Middle frontal gyrus (tissue), 1 donor: ENCODE results near the gene THEMIS2.

ENCODE experiments used
- DNase-seq: peaks from one replicate; pipeline ENCODE4 v3.0.0-alpha.2; 2015; ENCODE audit warnings: low spot score; ENCODE audit errors: extremely low spot score

THEMIS2 gene

DNA sequence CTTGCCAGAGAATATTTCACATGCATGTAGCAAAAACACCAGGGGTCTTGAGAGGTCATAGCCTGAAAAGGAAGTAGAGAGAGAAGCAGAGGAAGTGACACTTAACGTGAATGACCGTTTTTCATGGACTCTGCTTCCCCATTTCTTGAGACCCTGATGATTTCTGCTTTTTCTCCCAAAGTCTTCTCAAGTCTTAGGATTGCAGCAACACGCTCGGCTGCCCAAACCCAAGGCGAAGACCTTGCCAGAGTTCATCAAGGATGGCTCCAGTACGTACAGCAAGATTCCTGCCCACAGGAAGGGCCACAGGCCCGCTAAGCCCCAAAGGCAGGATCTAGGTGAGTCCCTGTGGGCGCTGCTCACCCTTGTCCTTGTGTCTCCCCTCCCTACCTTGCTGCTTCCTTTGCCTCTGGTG lies 12.8 kb downstream of the THEMIS2 start:
- no peak for DNase-seq

DNA sequence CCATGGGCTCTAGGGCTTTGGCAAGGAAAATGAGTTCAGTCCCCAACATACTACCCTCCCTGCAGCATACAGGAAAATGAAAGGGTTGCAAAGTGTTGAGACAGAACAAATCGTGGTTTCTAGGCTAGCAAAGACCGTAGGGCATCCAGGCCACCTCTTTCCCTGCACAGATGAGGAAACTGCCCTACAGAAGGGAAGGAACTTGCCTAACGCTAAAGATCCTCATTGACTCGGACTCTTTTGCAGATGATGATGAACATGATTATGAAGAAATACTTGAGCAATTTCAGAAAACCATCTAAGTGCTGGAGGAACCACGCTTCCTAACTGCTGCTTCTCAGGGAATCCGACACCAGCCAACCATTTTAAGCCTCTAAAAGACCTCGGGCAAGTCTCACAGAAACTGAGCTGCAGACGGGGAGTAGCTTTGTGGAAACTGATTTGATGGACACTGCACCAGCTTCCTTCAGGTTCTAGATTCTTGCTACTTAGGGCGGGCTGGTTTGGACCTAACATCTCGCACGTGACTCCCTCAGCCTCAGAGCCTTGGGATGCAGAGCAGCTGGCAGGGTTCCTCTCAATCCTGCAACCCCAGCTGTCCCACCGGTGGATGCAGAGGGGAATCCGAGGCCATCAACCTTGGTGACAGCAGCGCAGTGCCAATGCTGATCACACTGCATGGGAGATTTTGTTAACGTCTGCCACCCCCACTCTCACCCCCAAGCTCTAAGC lies 13.4 kb downstream of the THEMIS2 start:
- no peak for DNase-seq

GRCh38 chr1:27886353-27886679 lies 14.0 kb downstream of the THEMIS2 start:
- no peak for DNase-seq

DNA sequence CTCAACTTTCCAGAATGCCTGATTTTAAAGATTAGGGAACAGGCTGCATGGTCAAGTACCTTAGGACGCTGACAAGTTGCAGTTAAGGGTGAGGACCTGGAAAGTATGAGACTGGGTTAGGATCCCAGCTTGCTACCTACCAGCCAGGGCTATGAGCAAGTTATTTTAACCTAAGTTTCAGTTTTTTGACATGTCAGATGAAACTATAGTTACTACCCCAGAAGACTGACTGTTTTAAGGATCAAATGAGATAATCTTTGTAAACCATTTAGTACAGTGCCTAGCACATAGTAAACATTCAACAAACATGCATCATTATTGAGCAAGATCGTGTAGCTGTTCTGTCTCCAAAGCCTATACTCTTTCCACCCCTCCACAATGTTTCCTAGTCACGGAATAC lies 14.4 kb downstream of the THEMIS2 start:
- no peak for DNase-seq

- no peak for DNase-seq
Observed at GRCh38 chr1:27887215-27888021, 15.1 kb downstream of the THEMIS2 start.

- no peak for DNase-seq
Observed at GRCh38 chr1:27889506-27889905, 17.2 kb downstream of the THEMIS2 start.

DNA sequence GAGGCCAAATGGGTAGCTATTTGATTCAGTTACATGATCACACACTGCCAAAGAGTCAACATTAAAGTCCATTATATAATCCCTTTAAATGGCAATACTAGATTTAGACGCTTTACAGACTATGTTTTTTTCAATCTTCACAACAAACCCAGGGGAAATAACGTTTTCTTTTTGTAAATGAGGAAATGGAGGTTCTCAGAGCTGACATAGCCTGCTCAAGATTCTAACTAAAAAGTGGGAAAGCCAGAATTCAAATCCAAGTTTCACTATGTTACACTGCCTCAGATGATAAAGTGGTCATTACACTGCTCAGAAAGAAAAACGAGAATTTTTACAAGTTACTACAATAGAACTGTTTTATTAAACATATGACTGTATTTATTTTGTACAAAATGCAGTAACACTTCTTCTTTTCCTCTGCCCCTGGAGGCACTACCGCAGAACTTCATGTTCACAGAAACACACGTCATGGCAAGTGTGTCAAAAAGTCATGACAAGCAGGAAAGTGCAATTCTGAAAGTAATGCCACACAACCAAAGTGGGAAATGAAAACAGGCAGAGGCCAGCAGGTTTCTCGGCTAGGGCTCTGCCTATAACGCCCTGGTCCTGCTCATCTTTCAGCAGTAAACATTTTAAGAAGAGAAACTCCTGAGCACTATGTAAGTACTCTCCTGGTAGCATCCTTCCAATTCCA lies 19.0 kb downstream of the THEMIS2 start:
- no peak for DNase-seq

DNA sequence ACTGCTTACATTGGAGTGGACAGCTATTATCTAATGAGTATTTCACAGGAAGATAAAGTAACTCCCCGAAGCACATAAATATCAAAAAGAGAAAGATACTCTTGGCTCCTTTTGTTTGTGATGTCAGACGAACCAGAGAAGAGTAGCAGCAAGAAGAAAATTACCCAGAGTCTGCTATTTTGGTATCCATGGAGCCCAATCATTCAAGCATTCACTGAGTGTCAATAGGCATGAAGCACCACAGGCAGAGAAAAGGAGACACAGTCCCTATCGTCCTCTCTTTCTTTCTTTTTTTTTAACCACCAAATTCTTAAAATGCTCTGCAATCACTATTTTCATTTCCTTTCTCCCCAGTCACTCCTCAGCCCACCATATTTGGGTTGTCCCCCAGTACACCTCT lies 22.2 kb downstream of the THEMIS2 start:
- no peak for DNase-seq

DNA sequence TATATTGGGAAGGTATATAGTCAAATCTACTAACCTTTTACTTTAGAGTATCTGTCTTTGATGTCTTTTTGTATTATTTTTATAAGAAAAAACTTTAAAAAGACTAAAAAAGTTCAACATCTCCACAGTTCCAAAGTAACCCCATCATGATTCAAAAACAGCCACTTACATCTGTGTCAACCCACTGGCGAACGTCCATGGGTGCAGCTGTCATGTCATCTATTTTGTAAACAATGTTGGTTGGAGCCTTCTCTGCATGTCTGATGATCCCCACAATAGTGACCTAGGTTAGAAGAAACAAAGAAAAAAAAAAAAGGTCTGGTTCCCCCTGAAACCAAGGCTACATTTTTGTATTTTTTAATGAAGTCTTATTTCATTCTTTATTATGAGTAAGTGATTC lies 34.4 kb downstream of the THEMIS2 start:
- DNase-seq = no peak

GRCh38 chr1:27912429-27912828 lies 40.1 kb downstream of the THEMIS2 start:
- no peak for DNase-seq

- DNase-seq = no peak
Observed at GRCh38 chr1:27915082-27915575, 42.8 kb downstream of the THEMIS2 start.

DNA sequence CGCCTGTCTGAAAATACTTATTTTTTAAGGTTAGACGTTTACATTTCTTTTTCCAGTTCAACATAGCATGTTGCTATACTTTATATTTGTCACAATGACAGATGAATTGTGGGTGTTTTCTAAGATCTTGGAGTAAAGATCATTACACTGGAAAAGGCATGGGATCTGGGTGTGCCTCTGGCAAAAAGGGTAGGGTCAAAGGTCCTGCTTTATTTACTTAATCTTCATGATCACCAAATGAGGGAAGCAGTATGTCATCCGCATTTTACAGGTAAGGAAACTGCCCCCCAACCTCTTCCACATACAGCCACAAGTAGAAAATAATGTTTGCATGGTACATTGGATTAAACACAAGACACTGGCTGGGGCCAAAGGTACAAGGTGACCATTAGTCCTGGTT lies 49.9 kb downstream of the THEMIS2 start:
- DNase-seq = no peak

GRCh38 chr1:27928216-27928954 lies 56.0 kb downstream of the THEMIS2 start:
- DNase-seq = no peak

GRCh38 chr1:27931184-27931583 lies 58.8 kb downstream of the THEMIS2 start:
- DNase-seq = no peak

DNA sequence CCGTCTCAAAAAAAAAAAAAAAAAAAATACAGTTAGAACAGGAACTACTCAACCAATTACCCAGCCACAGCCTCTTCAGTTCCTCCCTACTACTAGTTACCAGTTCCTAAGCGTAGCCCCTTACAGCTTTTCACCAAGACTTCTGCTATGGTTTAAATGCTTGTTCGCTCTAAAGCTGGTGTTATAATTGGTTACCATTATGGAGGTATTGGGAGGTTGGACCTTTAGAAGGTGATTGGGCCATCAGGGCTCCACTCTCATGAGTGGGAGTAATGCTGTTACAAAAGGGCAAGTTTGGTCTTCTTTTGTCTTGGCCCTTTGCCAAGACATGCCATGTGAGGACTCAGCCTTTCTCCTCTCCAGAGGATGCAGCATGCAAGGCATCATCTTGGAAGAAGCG lies 59.4 kb downstream of the THEMIS2 start:
- no peak for DNase-seq

DNA sequence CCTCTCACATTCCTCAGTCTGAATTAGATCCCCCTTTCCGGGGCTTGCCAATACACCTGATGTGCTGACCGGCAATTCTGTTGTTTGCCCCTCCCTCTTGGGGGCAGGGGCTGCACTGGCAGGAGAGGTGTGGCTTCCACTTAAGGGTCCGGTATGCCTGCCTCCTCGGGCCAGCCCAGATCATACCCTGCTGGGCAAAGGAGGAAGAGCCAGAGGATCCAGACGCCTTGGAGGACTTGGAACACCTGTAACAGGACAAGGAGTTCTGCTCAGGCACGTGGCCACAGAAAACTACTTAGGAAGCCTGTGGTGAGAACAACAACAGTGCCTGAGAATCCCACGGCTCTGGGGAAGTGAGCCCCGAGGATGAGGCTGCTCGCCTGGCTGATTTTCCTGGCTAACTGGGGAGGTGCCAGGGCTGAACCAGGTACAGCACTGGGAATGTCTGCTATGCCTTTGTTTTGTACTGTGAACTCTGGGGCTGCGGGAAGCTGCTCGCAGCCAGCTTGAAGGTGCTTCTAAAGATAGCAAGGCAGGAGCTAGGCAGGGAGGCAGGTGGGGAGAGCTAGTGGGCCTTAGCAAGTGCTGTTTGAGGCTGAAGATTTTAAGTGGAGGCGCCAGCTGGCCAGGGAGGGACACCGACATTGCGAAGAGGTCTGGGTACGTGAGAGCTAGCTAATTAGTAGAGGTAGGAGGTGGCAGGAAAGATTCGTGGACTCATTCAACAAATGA lies 62.6 kb downstream of the THEMIS2 start, which contains the start of gene SMPDL3B:
Gene SMPDL3B (plus strand): TSS at position 183 of the 732 bp plus-strand sequence. CDS start 184 bp downstream, at position 367.
- DNase-seq = no peak

DNA sequence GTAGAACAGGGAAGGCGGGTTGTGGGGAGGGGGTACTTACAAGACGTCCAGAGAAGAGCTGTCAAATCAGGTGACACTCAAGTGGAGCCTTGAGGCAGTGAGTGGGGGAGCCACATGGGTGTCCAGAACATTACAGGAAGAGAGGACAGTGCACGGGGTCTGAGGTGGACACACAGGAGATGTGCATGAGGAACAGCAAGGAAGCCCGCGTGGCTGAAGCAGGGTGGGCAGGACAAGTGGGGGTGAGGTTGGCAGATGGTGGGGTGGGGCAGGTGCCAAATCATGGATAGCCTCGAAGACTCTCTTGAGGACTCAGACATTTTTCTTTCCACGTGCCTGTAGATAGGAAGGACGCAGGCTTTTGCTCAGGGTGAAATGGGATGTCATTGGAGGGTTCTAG lies 63.4 kb downstream of the THEMIS2 start:
- no peak for DNase-seq
